ENCODE data around the gene COL8A2. TPM values are rescaled to one million over a fixed set of nuclear protein-coding genes. Genes with fewer than 3 reads are reported as not detected.

The COL8A2 gene
- total RNA-seq, 1 donor from 2014 or later: 0.10 TPM

DNA sequence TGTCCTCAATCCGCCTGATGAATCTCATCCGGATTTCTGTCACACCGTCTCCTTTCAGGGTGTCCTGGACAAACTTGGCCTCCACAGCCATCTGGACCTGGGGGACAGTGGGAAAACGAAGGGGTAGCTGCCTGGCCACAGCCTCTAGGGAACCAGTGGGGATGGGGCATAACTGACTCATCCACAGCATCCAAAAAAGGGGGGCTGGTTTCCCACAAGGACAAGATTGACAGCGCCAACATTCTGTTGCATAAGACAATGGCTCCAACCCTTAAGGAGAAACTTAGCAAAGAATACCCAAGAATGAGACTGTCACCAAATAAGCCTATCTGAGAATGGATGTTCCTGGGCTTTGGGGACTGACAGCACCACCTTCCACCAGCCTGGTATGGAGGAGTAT lies 12.2 kb upstream of the COL8A2 start:
- Mint-ChIP-seq H3K4me3 (ENCODE audit: low read depth) (no peak overlapping the region), H3K27ac (no peak overlapping the region), H3K36me3 (ENCODE audit: insufficient read depth) (peaks cover 6% of the 10 kb centered on the region), H3K4me1 (ENCODE audit: low read depth) (peaks cover 9% of the 10 kb centered on the region), H3K27me3 (no peaks in the 10 kb centered on the region), H3K9me3 (ENCODE audit: low read depth) (no peaks in the 10 kb centered on the region)
- TF ChIP-seq, protein P1, sequence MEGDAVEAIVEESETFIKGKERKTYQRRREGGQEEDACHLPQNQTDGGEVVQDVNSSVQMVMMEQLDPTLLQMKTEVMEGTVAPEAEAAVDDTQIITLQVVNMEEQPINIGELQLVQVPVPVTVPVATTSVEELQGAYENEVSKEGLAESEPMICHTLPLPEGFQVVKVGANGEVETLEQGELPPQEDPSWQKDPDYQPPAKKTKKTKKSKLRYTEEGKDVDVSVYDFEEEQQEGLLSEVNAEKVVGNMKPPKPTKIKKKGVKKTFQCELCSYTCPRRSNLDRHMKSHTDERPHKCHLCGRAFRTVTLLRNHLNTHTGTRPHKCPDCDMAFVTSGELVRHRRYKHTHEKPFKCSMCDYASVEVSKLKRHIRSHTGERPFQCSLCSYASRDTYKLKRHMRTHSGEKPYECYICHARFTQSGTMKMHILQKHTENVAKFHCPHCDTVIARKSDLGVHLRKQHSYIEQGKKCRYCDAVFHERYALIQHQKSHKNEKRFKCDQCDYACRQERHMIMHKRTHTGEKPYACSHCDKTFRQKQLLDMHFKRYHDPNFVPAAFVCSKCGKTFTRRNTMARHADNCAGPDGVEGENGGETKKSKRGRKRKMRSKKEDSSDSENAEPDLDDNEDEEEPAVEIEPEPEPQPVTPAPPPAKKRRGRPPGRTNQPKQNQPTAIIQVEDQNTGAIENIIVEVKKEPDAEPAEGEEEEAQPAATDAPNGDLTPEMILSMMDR (IDR thresholded peaks at IDR 0.05; ENCODE audit: unreplicated experiment): no peak
- no peak for DNase-seq (ENCODE audit: low spot score, unreplicated experiment)

DNA sequence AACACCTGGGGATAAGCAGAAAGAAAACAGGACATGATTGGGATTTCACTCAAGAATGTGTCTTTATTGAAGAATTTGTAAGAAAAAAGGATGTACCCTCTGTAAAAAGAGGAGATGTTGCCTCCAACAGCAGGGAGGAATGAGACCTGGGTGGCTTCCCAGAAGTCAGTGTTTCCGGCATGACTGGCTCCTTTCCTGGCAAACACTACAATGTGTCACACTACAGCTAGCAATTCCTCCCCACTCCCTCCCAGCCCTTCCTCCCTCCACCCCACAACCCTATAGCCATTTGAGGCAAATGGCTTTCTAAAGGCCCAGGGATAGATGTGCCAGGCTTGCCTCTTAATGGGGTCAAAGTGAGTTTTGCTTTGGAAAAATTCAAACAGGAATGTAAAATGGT lies 11.5 kb upstream of the COL8A2 start:
- Mint-ChIP-seq H3K36me3 (ENCODE audit: insufficient read depth) (peaks cover 6% of the 10 kb centered on the region), H3K4me1 (ENCODE audit: low read depth) (peaks cover 7% of the 10 kb centered on the region), H3K9me3 (ENCODE audit: low read depth) (no peaks in the 10 kb centered on the region), H3K4me3 (ENCODE audit: low read depth) (no peak overlapping the region), H3K27me3 (no peaks in the 10 kb centered on the region), H3K27ac (no peak overlapping the region)
- no peak for DNase-seq (ENCODE audit: low spot score, unreplicated experiment)
- TF ChIP-seq, protein P1 (IDR thresholded peaks at IDR 0.05; ENCODE audit: unreplicated experiment): no peak

DNA sequence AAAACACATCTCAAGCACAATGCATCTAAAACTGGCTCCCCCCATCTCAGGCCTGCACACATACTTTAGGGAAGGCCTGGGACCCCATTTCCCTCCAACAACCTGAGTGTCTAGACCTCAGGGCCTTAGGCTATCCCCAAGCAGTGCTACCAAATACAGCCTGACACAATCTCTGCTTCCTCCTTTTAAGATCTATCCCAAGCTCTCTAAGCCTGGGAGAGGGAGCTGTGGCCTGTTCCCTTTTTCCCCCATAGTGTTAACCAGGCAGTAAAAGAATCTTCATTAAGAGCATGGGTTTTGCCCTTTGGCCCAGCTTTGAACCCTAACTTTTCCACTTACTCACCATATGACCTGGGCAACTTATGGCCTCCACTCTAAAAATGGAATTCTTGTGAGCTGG lies 10.8 kb upstream of the COL8A2 start:
- TF ChIP-seq, protein P1 (IDR thresholded peaks at IDR 0.05; ENCODE audit: unreplicated experiment): no peak
- no peak for DNase-seq (ENCODE audit: low spot score, unreplicated experiment)
- Mint-ChIP-seq H3K4me3 (ENCODE audit: low read depth) (no peak overlapping the region), H3K9me3 (ENCODE audit: low read depth) (no peaks in the 10 kb centered on the region), H3K27me3 (no peaks in the 10 kb centered on the region), H3K27ac (peak overlapping the region; percentile 54), H3K36me3 (ENCODE audit: insufficient read depth) (peaks cover 6% of the 10 kb centered on the region), H3K4me1 (ENCODE audit: low read depth) (peaks cover 7% of the 10 kb centered on the region)

DNA sequence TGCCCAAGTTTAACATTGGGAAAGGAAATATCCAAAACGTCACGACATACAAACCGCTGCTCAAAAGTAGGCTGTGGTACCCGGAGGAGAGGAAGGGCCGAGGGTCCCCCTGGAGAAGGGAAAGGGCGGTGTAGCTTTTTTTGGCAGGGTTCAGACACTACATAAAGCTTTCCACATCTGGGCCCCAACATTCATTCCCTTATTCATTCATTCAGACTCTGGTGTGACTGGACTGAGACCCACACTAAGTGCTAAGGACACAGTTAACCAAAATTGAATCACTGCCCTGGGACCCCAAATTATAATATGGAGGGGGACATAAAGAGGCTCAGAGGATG lies 10.3 kb upstream of the COL8A2 start:
- H3K4me3 Mint-ChIP-seq (ENCODE audit: low read depth): no peak overlapping the region
- peak overlapping the region; percentile 91 for H3K27ac Mint-ChIP-seq
- TF ChIP-seq, protein P1 (IDR thresholded peaks at IDR 0.05; ENCODE audit: unreplicated experiment): no peak
- DNase-seq (ENCODE audit: low spot score, unreplicated experiment): no peak
- no peaks in the 10 kb centered on the region for H3K9me3 Mint-ChIP-seq (ENCODE audit: low read depth)
- no peaks in the 10 kb centered on the region for H3K27me3 Mint-ChIP-seq
- H3K36me3 Mint-ChIP-seq (ENCODE audit: insufficient read depth): peaks cover 6% of the 10 kb centered on the region
- peaks cover 7% of the 10 kb centered on the region for H3K4me1 Mint-ChIP-seq (ENCODE audit: low read depth)

DNA sequence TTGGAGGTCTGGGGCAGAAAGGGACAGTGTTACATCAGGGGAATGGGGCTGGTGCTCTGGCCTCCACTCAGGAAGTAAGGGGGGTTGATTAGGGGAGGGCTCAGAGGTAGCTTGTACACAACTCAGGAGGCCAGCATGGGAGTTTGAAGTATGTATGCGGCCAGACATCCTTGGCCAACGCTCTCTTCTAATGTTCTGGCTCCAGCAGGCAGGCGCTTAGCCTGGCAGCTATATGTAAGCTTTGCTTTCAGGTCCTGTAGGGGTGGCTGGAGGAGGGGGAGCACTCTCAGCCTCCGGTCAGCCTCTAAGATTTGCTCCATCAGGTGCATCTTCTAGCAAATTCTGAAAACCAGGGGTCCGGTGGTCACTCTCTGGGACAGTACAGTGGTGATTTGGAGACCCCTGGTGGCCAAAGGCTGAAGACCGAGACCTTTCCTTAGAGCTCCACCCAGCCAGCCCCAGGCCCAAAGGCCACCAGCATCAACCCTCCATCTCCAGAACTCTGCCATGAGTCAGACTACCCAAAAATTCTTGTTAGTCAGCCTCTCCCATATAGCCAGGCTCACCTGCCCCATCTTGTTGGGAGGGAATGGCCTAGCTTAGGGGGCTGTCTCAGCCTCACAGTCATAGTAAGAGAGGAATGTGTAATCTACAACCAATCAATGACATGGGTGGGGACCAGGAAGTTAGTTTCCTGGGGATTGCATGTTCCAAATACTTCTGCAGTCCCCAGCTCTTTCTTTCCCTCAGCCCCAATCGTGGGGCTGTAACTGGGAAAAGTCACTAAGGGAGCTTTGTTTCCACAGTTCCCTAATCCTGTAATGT lies 9.7 kb upstream of the COL8A2 start:
- no peak overlapping the region for H3K4me3 Mint-ChIP-seq (ENCODE audit: low read depth)

More for the DNA sequence above, 9.7 kb upstream of the COL8A2 start:
- peak; percentile 60 for DNase-seq (ENCODE audit: low spot score, unreplicated experiment)
- TF ChIP-seq, protein P1 (IDR thresholded peaks at IDR 0.05; ENCODE audit: unreplicated experiment): peak; percentile 81
- H3K9me3 Mint-ChIP-seq (ENCODE audit: low read depth): no peaks in the 10 kb centered on the region
- H3K4me1 Mint-ChIP-seq (ENCODE audit: low read depth): peaks cover 7% of the 10 kb centered on the region
- no peaks in the 10 kb centered on the region for H3K27me3 Mint-ChIP-seq
- H3K27ac Mint-ChIP-seq: peak overlapping the region; percentile 91
- peaks cover 4% of the 10 kb centered on the region for H3K36me3 Mint-ChIP-seq (ENCODE audit: insufficient read depth)

All from progenitor cell of endocrine pancreas (in vitro differentiated cells).